K562 (cell line): ENCODE data around the gene MADD. TPM values are rescaled to one million over a fixed set of nuclear protein-coding genes. Genes with fewer than 3 reads are reported as not detected.

Experiments used
- ATAC-seq: fragments of 200-7000 bp; cut with Tn5 transposase; 3 replicates; pipeline ENCODE4 v1.9.1; 2020; ENCODE audit warnings: moderate library complexity
- BruUV-seq: library from RNA; stranded (reverse); fragments of 400-500 nt; replicated peaks from 2 replicates; lab custom pipeline; 2021; lab: Mats Ljungman, UMichigan
- CTCF ChIA-PET: fragments of 300-600 bp; formaldehyde crosslinking; extraction: SDS; loops from one replicate; lab custom pipeline; 2021; ENCODE audit warnings: low intra/inter-chr PET ratio; lab: Yijun Ruan, JAX
- POLR2A ChIA-PET: fragments of 300-600, 350-650 bp; sonication (Branson Sonifier 250); formaldehyde crosslinking; extraction: SDS; loops from one replicate; lab custom pipeline; 2021; ENCODE audit warnings: antibody characterized with exemption, inconsistent platforms; lab: Yijun Ruan, JAX
- DNase-seq, 4 experiments: peaks; one replicate each; pipeline versions ENCODE4 v3.0.0 to v3.0.0-alpha.2; 2011 to 2018; ENCODE audit warnings: low spot score in 3 of 4, mixed read lengths in 3 of 4; ENCODE audit errors: extremely low read depth in 1 of 4
- FAIRE-seq: peaks from 2 replicates; lab custom pipeline; 2011; peaks lifted over from hg19 to GRCh38; lab: Jason Lieb, UNC
- H2AFZ ChIP-seq: 2 replicates; pipeline ENCODE4 v1.6.0; 2011; ENCODE audit warnings: low read depth, low read length, control low read depth, inconsistent platforms
- H3K27ac ChIP-seq: fragments of 200-600 bp; 3 replicates; pipeline ENCODE4 v1.8.0; 2011; ENCODE audit warnings: low read depth, mild to moderate bottlenecking, control low read depth, inconsistent platforms, low read length, moderate library complexity, mixed read lengths; ENCODE audit errors: extremely low read depth
- H3K27me3 ChIP-seq, 2 experiments: fragments of 300-600 bp in 1 of 2; 2 replicates in 1 of 2; 3 replicates in 1 of 2; pipeline versions ENCODE4 v1.6.0 to v1.8.0; 2011; ENCODE audit warnings: inconsistent platforms in 2 of 2, low read length in 2 of 2, mild to moderate bottlenecking in 1 of 2, mixed read lengths in 1 of 2, moderate library complexity in 1 of 2; ENCODE audit not compliant: control insufficient read depth in 2 of 2, insufficient read depth in 2 of 2
- H3K36me3 ChIP-seq: fragments of 300-600 bp; 3 replicates; pipeline ENCODE4 v1.8.0; 2011; ENCODE audit warnings: mild to moderate bottlenecking, low read length, inconsistent platforms; ENCODE audit not compliant: control insufficient read depth, insufficient read depth
- H3K4me1 ChIP-seq, 2 experiments: fragments of 200-600 bp in 1 of 2; replicated peaks in 1 of 2; 2 replicates in 1 of 2; 3 replicates in 1 of 2; pipeline versions ENCODE4 v1.5.1 to v1.8.0; 2011; ENCODE audit warnings: inconsistent platforms in 2 of 2, low read length in 2 of 2, mild to moderate bottlenecking in 1 of 2, mixed read lengths in 1 of 2, moderate library complexity in 1 of 2; ENCODE audit not compliant: control insufficient read depth in 2 of 2, insufficient read depth in 2 of 2
- H3K4me2 ChIP-seq: 2 replicates; pipeline ENCODE4 v1.6.1; 2011; ENCODE audit warnings: low read length, control low read depth, inconsistent platforms, mixed read lengths; ENCODE audit not compliant: insufficient read depth
- H3K4me3 ChIP-seq: fragments of 200-600 bp; sonication (generic), shearing (Covaris generic); 2 replicates; pipeline ENCODE4 v1.5.1; 2016; ENCODE audit warnings: control low read depth, inconsistent platforms
- H3K79me2 ChIP-seq: fragments of 200-600 bp; 3 replicates; pipeline ENCODE4 v1.8.0; 2011; ENCODE audit warnings: low read length, inconsistent platforms; ENCODE audit not compliant: control insufficient read depth, insufficient read depth
- H3K9ac ChIP-seq, 2 experiments: 2 replicates each; pipeline versions ENCODE4 v1.6.0 to v1.6.1; 2011; ENCODE audit warnings: low read depth in 2 of 2, low read length in 2 of 2, control low read depth in 1 of 2, inconsistent platforms in 1 of 2, mild to moderate bottlenecking in 1 of 2, mixed read lengths in 1 of 2; ENCODE audit not compliant: insufficient read depth in 1 of 2
- H3K9me1 ChIP-seq: one replicate; pipeline ENCODE4 v1.6.0; 2011; ENCODE audit warnings: inconsistent platforms, mild to moderate bottlenecking, low read length, moderate library complexity; ENCODE audit not compliant: control insufficient read depth, insufficient read depth
- H3K9me3 ChIP-seq: replicated peaks from 2 replicates; pipeline ENCODE4 v1.5.1; 2011; ENCODE audit warnings: low read depth, low read length, inconsistent platforms; ENCODE audit not compliant: control insufficient read depth, insufficient read depth
- H4K20me1 ChIP-seq: replicated peaks from 2 replicates; pipeline ENCODE4 v1.6.1; 2011; ENCODE audit warnings: low read length, inconsistent platforms, mixed read lengths; ENCODE audit not compliant: control insufficient read depth, insufficient read depth
- CHD1 ChIP-seq: fragments of 200-600 bp; sonication (generic); IDR thresholded peaks from one replicate; pipeline ENCODE4 v1.6.1; 2012; ENCODE audit warnings: mild to moderate bottlenecking, moderate library complexity, low read length, inconsistent platforms
- CHD4 ChIP-seq: fragments of 200-600 bp; sonication (generic); IDR thresholded peaks from 3 replicates; pipeline ENCODE4 v1.6.1; 2012; ENCODE audit warnings: low read depth, mild to moderate bottlenecking, mixed read lengths, low read length, inconsistent platforms; ENCODE audit not compliant: insufficient read depth, insufficient replicate concordance, poor library complexity, severe bottlenecking
- HSF4 ChIP-seq: fragments of 250-450 bp; sonication (Bioruptor Pico); IDR thresholded peaks from 2 replicates; pipeline ENCODE4 v2.1.2; 2022; ENCODE audit warnings: mild to moderate bottlenecking, moderate library complexity, borderline replicate concordance
- PCBP2 ChIP-seq: fragments of 200-400 bp; formaldehyde crosslinking; IDR thresholded peaks from 2 replicates; pipeline ENCODE4 v1.6.1; 2018; ENCODE audit warnings: low read length, low read depth, mild to moderate bottlenecking, moderate library complexity; ENCODE audit not compliant: poor library complexity, severe bottlenecking
- RBM25 ChIP-seq: fragments of 200-400 bp; formaldehyde crosslinking; IDR thresholded peaks from 2 replicates; pipeline ENCODE4 v1.6.1; 2018; ENCODE audit warnings: low read length, low read depth, moderate library complexity; ENCODE audit not compliant: severe bottlenecking
- SNRNP70 ChIP-seq: fragments of 200-400 bp; formaldehyde crosslinking; optimal IDR thresholded peaks from 2 replicates; pipeline ENCODE3; 2017; ENCODE audit warnings: low read depth, low read length
- TCF3 ChIP-seq: sonication (generic); formaldehyde crosslinking; IDR thresholded peaks from 2 replicates; pipeline ENCODE4 v1.4.0; 2020; ENCODE audit warnings: mild to moderate bottlenecking, missing genetic modification reagents
- ZNF583 ChIP-seq: fragments of 250-450 bp; sonication (Bioruptor Pico); IDR thresholded peaks from 2 replicates; pipeline ENCODE4 v1.4.0; 2020
- WGBS: fragments of 100-300 bp; shearing (Covaris generic); methylation state at CpG from one replicate; pipeline ENCODE4 v1.1.6; 2016; ENCODE audit warnings: low coverage, mixed read lengths; ENCODE audit not compliant: insufficient coverage; ENCODE audit errors: missing lambda C conversion rate; 5-methylcytosine and 5-hydroxymethylcytosine counted together
- in situ Hi-C: fragments of 300-500 bp; cut with MboI; formaldehyde crosslinking; loops from 4 replicates; pipeline ENCODE4 v1.15.0; 2018; ENCODE audit warnings: inconsistent platforms, mixed read lengths
- intact Hi-C: fragments of 100-400 bp; cut with micrococcal nuclease; formaldehyde crosslinking; loops from 2 replicates; pipeline ENCODE4 v1.14.2; 2022
- polyA plus RNA-seq, 8 experiments: library from polyadenylated mRNA; depleted of rRNA in 4 of 8; stranded (reverse) in 5 of 8; unstranded in 3 of 8; fragments of >200 nt; fragmentation: Nextera tagmentation in 2 of 8; fragmentation: Illumina TruSeq in 1 of 8; extraction: Ambion mirVana in 2 of 8; extraction: Trizol in 1 of 8; gene quantifications; 2 replicates each; pipeline versions ENCODE4 v1.2.1 to v1.2.3, GENCODE V29; 2011 to 2014; ENCODE audit warnings: inconsistent platforms in 1 of 8, missing spikeins in 1 of 8
- total RNA-seq, 7 experiments: library from RNA; depleted of rRNA in 6 of 7; stranded (reverse); fragments of >200 nt in 6 of 7; fragmentation: Illumina TruSeq in 2 of 7; extraction: Trizol in 2 of 7; gene quantifications; 2 replicates each; pipeline versions ENCODE4 v1.2.1 to v1.2.3, GENCODE V29; 2011 to 2021; ENCODE audit warnings: low replicate concordance in 1 of 7
- TF ChIP-seq, protein P1 (sequence below): sonication (generic); formaldehyde crosslinking; IDR thresholded peaks from 2 replicates; pipeline ENCODE4 v1.8.0; 2022; ENCODE audit warnings: mild to moderate bottlenecking, missing genetic modification reagents
- TF ChIP-seq, protein P2 (sequence below): sonication (generic); formaldehyde crosslinking; IDR thresholded peaks from 2 replicates; pipeline ENCODE4 v1.8.0; 2022; ENCODE audit warnings: missing genetic modification reagents, mild to moderate bottlenecking, borderline replicate concordance
- TF ChIP-seq, protein P3 (sequence below), 2 experiments: IDR thresholded peaks; 2 replicates each; pipeline ENCODE4 v1.6.1; 2012; ENCODE audit warnings: improper control_type of control experiment in 2 of 2, low read depth in 2 of 2, low read length in 2 of 2, borderline replicate concordance in 1 of 2

Gene MADD
- total and polyA plus RNA-seq, 9 of the 15 experiments (the other 6 are each of a cell fraction or from before 2014, with no cell fraction given), result 0.68 to 57.6 (median 33.6) TPM

DNA sequence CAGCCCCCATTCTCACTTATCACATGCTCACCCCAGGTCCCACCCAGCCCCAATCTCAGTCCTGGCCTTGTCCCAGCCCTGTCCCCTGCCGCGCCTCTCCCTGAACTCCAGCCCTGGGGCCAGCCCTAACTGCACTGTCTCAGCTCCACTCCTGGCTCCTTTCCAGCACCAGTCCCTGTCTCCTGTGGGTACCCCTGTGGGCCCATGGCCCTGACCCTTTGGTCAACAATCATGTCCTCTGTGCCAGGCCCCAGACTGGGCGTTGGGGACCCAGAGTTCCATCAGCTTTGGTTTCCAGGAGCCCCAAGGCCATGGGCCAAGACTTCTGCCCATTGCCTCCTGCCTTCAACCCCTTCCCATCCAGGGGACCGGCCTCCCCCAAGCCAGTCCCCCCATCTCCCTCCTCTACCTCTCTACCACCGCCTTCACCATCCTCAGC is 107.7 kb downstream of the MADD start:
- in situ Hi-C loops (no loop called here), intact Hi-C loops (loop anchor here (10.0 kb wide), 1 partner anchor 237 kb away; no protein-coding TSS in a partner anchor)
- FAIRE-seq (peak; percentile 29), ATAC-seq (peak; percentile 68), DNase-seq (peak in 3 of 4 experiments; percentile 58 to 71 (median 61))
- H2AFZ ChIP-seq, result peak overlapping the region; percentile 81
- ChIA-PET POLR2A (interaction anchor here (0.6 to 1.8 kb wide), 9 partner anchors 13 to 1446 kb away, joined by 3 to 7 read pairs (median 3); no protein-coding TSS in a partner anchor), CTCF (no interaction called here)
- H3K4me3 ChIP-seq, result peak overlapping the region; percentile 47
- H3K9me3 ChIP-seq, result no peaks in the 10 kb centered on the region
- H3K4me1 ChIP-seq, result peaks cover 37 to 51% of the 10 kb centered on the region in 2 experiments
- no TSS peak for BruUV-seq
- 8% methylated on average over 5 of the region's 5 CpGs for WGBS
- peak overlapping the region; percentile 76 for H3K4me2 ChIP-seq
- H3K9ac ChIP-seq, result peak overlapping the region; percentile 82 to 93
- peaks cover 26% of the 10 kb centered on the region for H3K79me2 ChIP-seq
- H4K20me1 ChIP-seq, result no peaks in the 10 kb centered on the region
- H3K27ac ChIP-seq, result peak overlapping the region; percentile 86
- H3K27me3 ChIP-seq, result no peaks in the 10 kb centered on the region
- no peaks in the 10 kb centered on the region for H3K9me1 ChIP-seq
- H3K36me3 ChIP-seq, result peaks cover 8% of the 10 kb centered on the region; the same call in 1 of the 3 replicates
- TF ChIP-seq, protein P1, sequence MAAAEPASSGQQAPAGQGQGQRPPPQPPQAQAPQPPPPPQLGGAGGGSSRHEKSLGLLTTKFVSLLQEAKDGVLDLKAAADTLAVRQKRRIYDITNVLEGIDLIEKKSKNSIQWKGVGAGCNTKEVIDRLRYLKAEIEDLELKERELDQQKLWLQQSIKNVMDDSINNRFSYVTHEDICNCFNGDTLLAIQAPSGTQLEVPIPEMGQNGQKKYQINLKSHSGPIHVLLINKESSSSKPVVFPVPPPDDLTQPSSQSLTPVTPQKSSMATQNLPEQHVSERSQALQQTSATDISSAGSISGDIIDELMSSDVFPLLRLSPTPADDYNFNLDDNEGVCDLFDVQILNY (CRISPR knock-in tag), result no peak
- TF ChIP-seq CHD4 (no peak), ZNF583 (CRISPR knock-in tag) (no peak), HSF4 (no peak), CHD1 (peak; percentile 24), TCF3 (CRISPR knock-in tag) (no peak), PCBP2 (no peak), SNRNP70 (no peak), RBM25 (no peak)
- TF ChIP-seq, protein P2, sequence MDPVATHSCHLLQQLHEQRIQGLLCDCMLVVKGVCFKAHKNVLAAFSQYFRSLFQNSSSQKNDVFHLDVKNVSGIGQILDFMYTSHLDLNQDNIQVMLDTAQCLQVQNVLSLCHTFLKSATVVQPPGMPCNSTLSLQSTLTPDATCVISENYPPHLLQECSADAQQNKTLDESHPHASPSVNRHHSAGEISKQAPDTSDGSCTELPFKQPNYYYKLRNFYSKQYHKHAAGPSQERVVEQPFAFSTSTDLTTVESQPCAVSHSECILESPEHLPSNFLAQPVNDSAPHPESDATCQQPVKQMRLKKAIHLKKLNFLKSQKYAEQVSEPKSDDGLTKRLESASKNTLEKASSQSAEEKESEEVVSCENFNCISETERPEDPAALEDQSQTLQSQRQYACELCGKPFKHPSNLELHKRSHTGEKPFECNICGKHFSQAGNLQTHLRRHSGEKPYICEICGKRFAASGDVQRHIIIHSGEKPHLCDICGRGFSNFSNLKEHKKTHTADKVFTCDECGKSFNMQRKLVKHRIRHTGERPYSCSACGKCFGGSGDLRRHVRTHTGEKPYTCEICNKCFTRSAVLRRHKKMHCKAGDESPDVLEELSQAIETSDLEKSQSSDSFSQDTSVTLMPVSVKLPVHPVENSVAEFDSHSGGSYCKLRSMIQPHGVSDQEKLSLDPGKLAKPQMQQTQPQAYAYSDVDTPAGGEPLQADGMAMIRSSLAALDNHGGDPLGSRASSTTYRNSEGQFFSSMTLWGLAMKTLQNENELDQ, result 0 out of 2 replicates have a peak, but pooled peaks have one; percentile 74
- TF ChIP-seq, protein P3, sequence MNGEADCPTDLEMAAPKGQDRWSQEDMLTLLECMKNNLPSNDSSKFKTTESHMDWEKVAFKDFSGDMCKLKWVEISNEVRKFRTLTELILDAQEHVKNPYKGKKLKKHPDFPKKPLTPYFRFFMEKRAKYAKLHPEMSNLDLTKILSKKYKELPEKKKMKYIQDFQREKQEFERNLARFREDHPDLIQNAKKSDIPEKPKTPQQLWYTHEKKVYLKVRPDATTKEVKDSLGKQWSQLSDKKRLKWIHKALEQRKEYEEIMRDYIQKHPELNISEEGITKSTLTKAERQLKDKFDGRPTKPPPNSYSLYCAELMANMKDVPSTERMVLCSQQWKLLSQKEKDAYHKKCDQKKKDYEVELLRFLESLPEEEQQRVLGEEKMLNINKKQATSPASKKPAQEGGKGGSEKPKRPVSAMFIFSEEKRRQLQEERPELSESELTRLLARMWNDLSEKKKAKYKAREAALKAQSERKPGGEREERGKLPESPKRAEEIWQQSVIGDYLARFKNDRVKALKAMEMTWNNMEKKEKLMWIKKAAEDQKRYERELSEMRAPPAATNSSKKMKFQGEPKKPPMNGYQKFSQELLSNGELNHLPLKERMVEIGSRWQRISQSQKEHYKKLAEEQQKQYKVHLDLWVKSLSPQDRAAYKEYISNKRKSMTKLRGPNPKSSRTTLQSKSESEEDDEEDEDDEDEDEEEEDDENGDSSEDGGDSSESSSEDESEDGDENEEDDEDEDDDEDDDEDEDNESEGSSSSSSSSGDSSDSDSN (IDR thresholded peaks at IDR 0.05; ENCODE audit: borderline replicate concordance in 1 of 2, low read depth in 2 of 2, low read length in 2 of 2), result no peak
